K562 (cell line): Measurements from ENCODE around the gene CCDC183. TPM values are rescaled to one million over a fixed set of nuclear protein-coding genes. Genes with fewer than 3 reads are reported as not detected.

Experiments used
- ATAC-seq: fragments of 200-7000 bp; cut with Tn5 transposase; 3 replicates; pipeline ENCODE4 v1.9.1; 2020; ENCODE audit warnings: moderate library complexity
- BruUV-seq: library from RNA; stranded (reverse); fragments of 400-500 nt; replicated peaks from 2 replicates; lab custom pipeline; 2021; lab: Mats Ljungman, UMichigan
- CTCF ChIA-PET: fragments of 300-600 bp; formaldehyde crosslinking; extraction: SDS; loops from one replicate; lab custom pipeline; 2021; ENCODE audit warnings: low intra/inter-chr PET ratio; lab: Yijun Ruan, JAX
- POLR2A ChIA-PET: fragments of 300-600, 350-650 bp; sonication (Branson Sonifier 250); formaldehyde crosslinking; extraction: SDS; loops from one replicate; lab custom pipeline; 2021; ENCODE audit warnings: antibody characterized with exemption, inconsistent platforms; lab: Yijun Ruan, JAX
- DNase-seq, 4 experiments: peaks; one replicate each; pipeline versions ENCODE4 v3.0.0 to v3.0.0-alpha.2; 2011 to 2018; ENCODE audit warnings: low spot score in 3 of 4, mixed read lengths in 3 of 4; ENCODE audit errors: extremely low read depth in 1 of 4
- FAIRE-seq: peaks from 2 replicates; lab custom pipeline; 2011; peaks lifted over from hg19 to GRCh38; lab: Jason Lieb, UNC
- H2AFZ ChIP-seq: 2 replicates; pipeline ENCODE4 v1.6.0; 2011; ENCODE audit warnings: low read depth, low read length, control low read depth, inconsistent platforms
- H3K27ac ChIP-seq: fragments of 200-600 bp; 3 replicates; pipeline ENCODE4 v1.8.0; 2011; ENCODE audit warnings: low read depth, mild to moderate bottlenecking, control low read depth, inconsistent platforms, low read length, moderate library complexity, mixed read lengths; ENCODE audit errors: extremely low read depth
- H3K27me3 ChIP-seq, 2 experiments: fragments of 300-600 bp in 1 of 2; 2 replicates in 1 of 2; 3 replicates in 1 of 2; pipeline versions ENCODE4 v1.6.0 to v1.8.0; 2011; ENCODE audit warnings: inconsistent platforms in 2 of 2, low read length in 2 of 2, mild to moderate bottlenecking in 1 of 2, mixed read lengths in 1 of 2, moderate library complexity in 1 of 2; ENCODE audit not compliant: control insufficient read depth in 2 of 2, insufficient read depth in 2 of 2
- H3K36me3 ChIP-seq: fragments of 300-600 bp; 3 replicates; pipeline ENCODE4 v1.8.0; 2011; ENCODE audit warnings: mild to moderate bottlenecking, low read length, inconsistent platforms; ENCODE audit not compliant: control insufficient read depth, insufficient read depth
- H3K4me1 ChIP-seq, 2 experiments: fragments of 200-600 bp in 1 of 2; replicated peaks in 1 of 2; 2 replicates in 1 of 2; 3 replicates in 1 of 2; pipeline versions ENCODE4 v1.5.1 to v1.8.0; 2011; ENCODE audit warnings: inconsistent platforms in 2 of 2, low read length in 2 of 2, mild to moderate bottlenecking in 1 of 2, mixed read lengths in 1 of 2, moderate library complexity in 1 of 2; ENCODE audit not compliant: control insufficient read depth in 2 of 2, insufficient read depth in 2 of 2
- H3K4me2 ChIP-seq: 2 replicates; pipeline ENCODE4 v1.6.1; 2011; ENCODE audit warnings: low read length, control low read depth, inconsistent platforms, mixed read lengths; ENCODE audit not compliant: insufficient read depth
- H3K4me3 ChIP-seq: fragments of 200-600 bp; sonication (generic), shearing (Covaris generic); 2 replicates; pipeline ENCODE4 v1.5.1; 2016; ENCODE audit warnings: control low read depth, inconsistent platforms
- H3K79me2 ChIP-seq: fragments of 200-600 bp; 3 replicates; pipeline ENCODE4 v1.8.0; 2011; ENCODE audit warnings: low read length, inconsistent platforms; ENCODE audit not compliant: control insufficient read depth, insufficient read depth
- H3K9ac ChIP-seq, 2 experiments: 2 replicates each; pipeline versions ENCODE4 v1.6.0 to v1.6.1; 2011; ENCODE audit warnings: low read depth in 2 of 2, low read length in 2 of 2, control low read depth in 1 of 2, inconsistent platforms in 1 of 2, mild to moderate bottlenecking in 1 of 2, mixed read lengths in 1 of 2; ENCODE audit not compliant: insufficient read depth in 1 of 2
- H3K9me1 ChIP-seq: one replicate; pipeline ENCODE4 v1.6.0; 2011; ENCODE audit warnings: inconsistent platforms, mild to moderate bottlenecking, low read length, moderate library complexity; ENCODE audit not compliant: control insufficient read depth, insufficient read depth
- H3K9me3 ChIP-seq: replicated peaks from 2 replicates; pipeline ENCODE4 v1.5.1; 2011; ENCODE audit warnings: low read depth, low read length, inconsistent platforms; ENCODE audit not compliant: control insufficient read depth, insufficient read depth
- H4K20me1 ChIP-seq: replicated peaks from 2 replicates; pipeline ENCODE4 v1.6.1; 2011; ENCODE audit warnings: low read length, inconsistent platforms, mixed read lengths; ENCODE audit not compliant: control insufficient read depth, insufficient read depth
- ETV1 ChIP-seq: fragments of 450-650 bp; conservative IDR thresholded peaks from 2 replicates; pipeline ENCODE4 v1.6.1; 2016; ENCODE audit warnings: missing genetic modification characterization, control low read depth, low read depth, missing compliant biosample characterization
- FOSL1 ChIP-seq: fragments of 200-800 bp; sonication (Bioruptor generic); conservative IDR thresholded peaks from 2 replicates; pipeline ENCODE4 v1.6.1; 2016; ENCODE audit warnings: missing genetic modification characterization, missing compliant biosample characterization
- HOMEZ ChIP-seq: fragments of 250-450 bp; sonication (Bioruptor Pico); IDR thresholded peaks from 2 replicates; pipeline ENCODE4 v1.4.0; 2020; ENCODE audit warnings: mild to moderate bottlenecking, moderate library complexity
- MTA1 ChIP-seq: fragments of 450-650 bp; IDR thresholded peaks from 2 replicates; pipeline ENCODE4 v1.6.1; 2017; ENCODE audit warnings: borderline replicate concordance
- POLR2AphosphoS2 ChIP-seq: IDR thresholded peaks from 2 replicates; pipeline ENCODE4 v1.6.1; 2012; ENCODE audit warnings: low read length, improper control_type of control experiment
- SMARCC2 ChIP-seq: fragments of 450-650 bp; IDR thresholded peaks from 2 replicates; pipeline ENCODE4 v1.6.1; 2017; ENCODE audit warnings: antibody characterized with exemption, moderate library complexity, mild to moderate bottlenecking, low read depth
- TAF9B ChIP-seq: fragments of 450-650 bp; IDR thresholded peaks from 2 replicates; pipeline ENCODE4 v1.6.1; 2018; ENCODE audit warnings: mild to moderate bottlenecking; ENCODE audit not compliant: partially characterized antibody
- THRAP3 ChIP-seq: fragments of 450-650 bp; IDR thresholded peaks from 2 replicates; pipeline ENCODE4 v1.6.1; 2016; ENCODE audit warnings: mild to moderate bottlenecking, inconsistent platforms, borderline replicate concordance
- ZBTB34 ChIP-seq: fragments of 250-450 bp; sonication (Bioruptor Pico); IDR thresholded peaks from 2 replicates; pipeline ENCODE4 v1.8.0; 2021; ENCODE audit warnings: mild to moderate bottlenecking, moderate library complexity
- ZNF212 ChIP-seq: fragments of 450-650 bp; formaldehyde crosslinking; IDR thresholded peaks from 2 replicates; pipeline ENCODE4 v1.4.0; 2020; ENCODE audit warnings: mild to moderate bottlenecking
- ZNF639 ChIP-seq, 2 experiments: fragments of 200-800 bp in 1 of 2; sonication (Bioruptor generic) in 1 of 2; sonication (generic) in 1 of 2; formaldehyde crosslinking in 1 of 2; IDR thresholded peaks in 1 of 2; conservative IDR thresholded peaks in 1 of 2; 2 replicates each; pipeline versions ENCODE4 v1.5.0 to v1.6.1; 2016 to 2020; ENCODE audit warnings: missing compliant biosample characterization in 1 of 2, missing genetic modification characterization in 1 of 2, missing genetic modification reagents in 1 of 2
- WGBS: fragments of 100-300 bp; shearing (Covaris generic); methylation state at CpG from one replicate; pipeline ENCODE4 v1.1.6; 2016; ENCODE audit warnings: low coverage, mixed read lengths; ENCODE audit not compliant: insufficient coverage; ENCODE audit errors: missing lambda C conversion rate; 5-methylcytosine and 5-hydroxymethylcytosine counted together
- in situ Hi-C: fragments of 300-500 bp; cut with MboI; formaldehyde crosslinking; loops from 4 replicates; pipeline ENCODE4 v1.15.0; 2018; ENCODE audit warnings: inconsistent platforms, mixed read lengths
- intact Hi-C: fragments of 100-400 bp; cut with micrococcal nuclease; formaldehyde crosslinking; loops from 2 replicates; pipeline ENCODE4 v1.14.2; 2022
- polyA plus RNA-seq, 8 experiments: library from polyadenylated mRNA; depleted of rRNA in 4 of 8; stranded (reverse) in 5 of 8; unstranded in 3 of 8; fragments of >200 nt; fragmentation: Nextera tagmentation in 2 of 8; fragmentation: Illumina TruSeq in 1 of 8; extraction: Ambion mirVana in 2 of 8; extraction: Trizol in 1 of 8; gene quantifications; 2 replicates each; pipeline versions ENCODE4 v1.2.1 to v1.2.3, GENCODE V29; 2011 to 2014; ENCODE audit warnings: inconsistent platforms in 1 of 8, missing spikeins in 1 of 8
- total RNA-seq, 7 experiments: library from RNA; depleted of rRNA in 6 of 7; stranded (reverse); fragments of >200 nt in 6 of 7; fragmentation: Illumina TruSeq in 2 of 7; extraction: Trizol in 2 of 7; gene quantifications; 2 replicates each; pipeline versions ENCODE4 v1.2.1 to v1.2.3, GENCODE V29; 2011 to 2021; ENCODE audit warnings: low replicate concordance in 1 of 7
- TF ChIP-seq, protein P1 (sequence below): fragments of 450-650 bp; IDR thresholded peaks from 2 replicates; pipeline ENCODE4 v1.6.1; 2016; ENCODE audit warnings: antibody characterized with exemption

Gene CCDC183
- total and polyA plus RNA-seq, 9 of the 15 experiments (the other 6 are each of a cell fraction or from before 2014, with no cell fraction given): 0.21 to 0.60 (median 0.29) TPM; not detected in 4

GRCh38 chr9:136828474-136829140 lies 32.5 kb downstream of the CCDC183 start (continued):
- TF ChIP-seq ZNF639 (CRISPR knock-in tag; conservative IDR thresholded peaks at IDR 0.05 in 1 of 2, IDR thresholded peaks at IDR 0.05 in 1 of 2): no peak
- TF ChIP-seq, protein P1, sequence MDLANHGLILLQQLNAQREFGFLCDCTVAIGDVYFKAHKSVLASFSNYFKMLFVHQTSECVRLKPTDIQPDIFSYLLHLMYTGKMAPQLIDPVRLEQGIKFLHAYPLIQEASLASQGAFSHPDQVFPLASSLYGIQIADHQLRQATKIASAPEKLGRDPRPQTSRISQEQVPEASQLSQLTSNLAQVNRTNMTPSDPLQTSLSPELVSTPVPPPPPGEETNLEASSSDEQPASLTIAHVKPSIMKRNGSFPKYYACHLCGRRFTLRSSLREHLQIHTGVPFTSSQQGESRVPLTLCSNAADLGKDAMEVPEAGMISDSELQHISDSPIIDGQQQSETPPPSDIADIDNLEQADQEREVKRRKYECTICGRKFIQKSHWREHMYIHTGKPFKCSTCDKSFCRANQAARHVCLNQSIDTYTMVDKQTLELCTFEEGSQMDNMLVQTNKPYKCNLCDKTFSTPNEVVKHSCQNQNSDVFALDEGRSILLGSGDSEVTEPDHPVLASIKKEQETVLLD: no peak
- TF ChIP-seq ZBTB34: no peak
- TF ChIP-seq, all 486 proteins: peak for 0

GRCh38 chr9:136829412-136829811 lies 33.3 kb downstream of the CCDC183 start:
- Histone ChIP-seq H3K79me2 (no peaks in the 10 kb centered on the region), H3K27me3 (no peaks in the 10 kb centered on the region), H3K4me3 (no peak overlapping the region), H3K27ac (no peak overlapping the region), H4K20me1 (no peaks in the 10 kb centered on the region; the same call in 1 of the 2 replicates), H3K9me1 (peaks cover 3% of the 10 kb centered on the region), H3K9ac (no peak overlapping the region; a peak in 1 of 4 replicates), H3K36me3 (peaks cover 92% of the 10 kb centered on the region), H3K4me2 (no peak overlapping the region), H3K4me1 (peaks cover 0 to 51% of the 10 kb centered on the region in 2 experiments; a peak in 2 of 5 replicates), H3K9me3 (no peaks in the 10 kb centered on the region), H2AFZ (no peak overlapping the region)
- ATAC-seq (no peak), FAIRE-seq (no peak), DNase-seq (no peak)
- BruUV-seq: no TSS peak
- CTCF ChIA-PET: no interaction called here
- 96% methylated on average over 12 of the region's 14 CpGs for WGBS
- intact Hi-C loops: no loop called here
- in situ Hi-C loops: no loop called here
- POLR2A ChIA-PET: interaction anchor here (0.8 to 1.2 kb wide), 2 partner anchors 11 to 13 kb away, joined by 3 read pairs; partner anchors contain the start of gene AJM1
- TF ChIP-seq FOSL1: no peak
- TF ChIP-seq THRAP3: no peak
- no peak for TF ChIP-seq SMARCC2
- TF ChIP-seq MTA1: no peak
- TF ChIP-seq TAF9B: no peak
- TF ChIP-seq HOMEZ (CRISPR knock-in tag): no peak
- TF ChIP-seq POLR2AphosphoS2: no peak
- no peak for TF ChIP-seq ETV1 (tag)
- no peak for TF ChIP-seq ZNF212 (CRISPR knock-in tag)
